ENCODE results near the gene SH3PXD2A.
A peak's percentile ranks its signal among the peaks of the same experiment; 100 is the strongest.

The SH3PXD2A gene

GRCh38 chr10:103584216-103585010, 271.0 kb downstream of the SH3PXD2A start:
- Histone ChIP-seq H3K4ac (ENCODE audit: low read depth, low read length) (no peak overlapping the region), H3K79me2 (ENCODE audit: control insufficient read depth, insufficient read depth, low read length, poor library complexity) (no peaks in the 10 kb centered on the region), H3K4me1 (ENCODE audit: control insufficient read depth in 1 of 2, insufficient read depth in 2 of 2, low read length in 2 of 2) (no peaks in the 10 kb centered on the region), H3K23ac (ENCODE audit: low read length) (no peak overlapping the region), H4K91ac (ENCODE audit: low read depth, low read length) (no peak overlapping the region), H3K27me3 (ENCODE audit: insufficient read depth, low read length) (no peaks in the 10 kb centered on the region), H3K9ac (ENCODE audit: low read length) (no peak overlapping the region), H3K4me2 (ENCODE audit: low read length) (no peak overlapping the region), H4K8ac (ENCODE audit: low read depth, low read length) (no peak overlapping the region), H3K79me1 (ENCODE audit: low read length) (no peaks in the 10 kb centered on the region), H2BK12ac (ENCODE audit: low read length) (no peak overlapping the region), H3K18ac (ENCODE audit: low read length) (no peak overlapping the region), H2BK5ac (ENCODE audit: low read depth, low read length, poor library complexity) (no peak overlapping the region), H2AK5ac (ENCODE audit: low read length) (no peak overlapping the region), H2AFZ (ENCODE audit: insufficient read depth, low read length, poor library complexity) (no peak overlapping the region), H4K12ac (ENCODE audit: low read depth, low read length) (no peak overlapping the region), H3K36me3 (ENCODE audit: control insufficient read depth in 1 of 2, insufficient read depth in 2 of 2, low read length in 2 of 2) (peaks cover 2 to 6% of the 10 kb centered on the region in 2 experiments), H2BK120ac (ENCODE audit: insufficient read depth, low read length, poor library complexity) (no peak overlapping the region), H3K4me3 (ENCODE audit: low read depth, low read length) (no peak overlapping the region), H3K9me3 (ENCODE audit: insufficient read depth, low read depth, low read length) (peaks cover 2% of the 10 kb centered on the region), H3K14ac (ENCODE audit: low read length) (no peak overlapping the region), H3K27ac (ENCODE audit: low read depth, low read length) (no peak overlapping the region)
- peak in 1 of 2 donors; percentile 53 for DNase-seq
- WGBS (ENCODE audit: extremely low coverage, insufficient coverage, insufficient read length) = no CpG with 5 or more reads among the region's 111 CpGs

- Histone ChIP-seq H4K8ac (ENCODE audit: low read depth, low read length) (no peak overlapping the region), H3K4ac (ENCODE audit: low read depth, low read length) (no peak overlapping the region), H3K79me2 (ENCODE audit: control insufficient read depth, insufficient read depth, low read length, poor library complexity) (no peaks in the 10 kb centered on the region), H2AFZ (ENCODE audit: insufficient read depth, low read length, poor library complexity) (no peak overlapping the region), H3K79me1 (ENCODE audit: low read length) (no peaks in the 10 kb centered on the region), H3K27ac (ENCODE audit: low read depth, low read length) (no peak overlapping the region), H3K14ac (ENCODE audit: low read length) (no peak overlapping the region), H2BK12ac (ENCODE audit: low read length) (no peak overlapping the region), H2BK120ac (ENCODE audit: insufficient read depth, low read length, poor library complexity) (no peak overlapping the region), H3K27me3 (ENCODE audit: insufficient read depth, low read length) (no peaks in the 10 kb centered on the region), H3K4me1 (ENCODE audit: control insufficient read depth in 1 of 2, insufficient read depth in 2 of 2, low read length in 2 of 2) (no peaks in the 10 kb centered on the region), H3K9me3 (ENCODE audit: insufficient read depth, low read depth, low read length) (no peaks in the 10 kb centered on the region), H3K9ac (ENCODE audit: low read length) (no peak overlapping the region), H3K18ac (ENCODE audit: low read length) (no peak overlapping the region), H3K4me3 (ENCODE audit: low read depth, low read length) (no peak overlapping the region), H2BK5ac (ENCODE audit: low read depth, low read length, poor library complexity) (no peak overlapping the region), H3K23ac (ENCODE audit: low read length) (no peak overlapping the region), H4K91ac (ENCODE audit: low read depth, low read length) (no peak overlapping the region), H4K12ac (ENCODE audit: low read depth, low read length) (no peak overlapping the region), H2AK5ac (ENCODE audit: low read length) (no peak overlapping the region), H3K36me3 (ENCODE audit: control insufficient read depth in 1 of 2, insufficient read depth in 2 of 2, low read length in 2 of 2) (peaks cover 2 to 5% of the 10 kb centered on the region in 2 experiments), H3K4me2 (ENCODE audit: low read length) (no peak overlapping the region)
- DNase-seq = no peak
- no CpG with 5 or more reads among the region's 8 CpGs for WGBS (ENCODE audit: extremely low coverage, insufficient coverage, insufficient read length)
Observed at GRCh38 chr10:103583871-103584215, 271.5 kb downstream of the SH3PXD2A start.

- Histone ChIP-seq H3K79me2 (ENCODE audit: control insufficient read depth, insufficient read depth, low read length, poor library complexity) (no peaks in the 10 kb centered on the region), H4K91ac (ENCODE audit: low read depth, low read length) (no peak overlapping the region), H2BK12ac (ENCODE audit: low read length) (no peak overlapping the region), H4K8ac (ENCODE audit: low read depth, low read length) (no peak overlapping the region), H3K4me3 (ENCODE audit: low read depth, low read length) (no peak overlapping the region), H3K36me3 (ENCODE audit: control insufficient read depth in 1 of 2, insufficient read depth in 2 of 2, low read length in 2 of 2) (peaks cover 2 to 7% of the 10 kb centered on the region in 2 experiments), H3K23ac (ENCODE audit: low read length) (no peak overlapping the region), H2BK120ac (ENCODE audit: insufficient read depth, low read length, poor library complexity) (no peak overlapping the region), H3K4ac (ENCODE audit: low read depth, low read length) (no peak overlapping the region), H3K4me2 (ENCODE audit: low read length) (no peak overlapping the region), H4K12ac (ENCODE audit: low read depth, low read length) (no peak overlapping the region), H3K27ac (ENCODE audit: low read depth, low read length) (no peak overlapping the region), H2AK5ac (ENCODE audit: low read length) (no peak overlapping the region), H3K79me1 (ENCODE audit: low read length) (no peaks in the 10 kb centered on the region), H2AFZ (ENCODE audit: insufficient read depth, low read length, poor library complexity) (no peak overlapping the region), H3K4me1 (ENCODE audit: control insufficient read depth in 1 of 2, insufficient read depth in 2 of 2, low read length in 2 of 2) (no peaks in the 10 kb centered on the region), H3K18ac (ENCODE audit: low read length) (no peak overlapping the region), H3K9ac (ENCODE audit: low read length) (no peak overlapping the region), H3K9me3 (ENCODE audit: insufficient read depth, low read depth, low read length) (no peaks in the 10 kb centered on the region), H2BK5ac (ENCODE audit: low read depth, low read length, poor library complexity) (no peak overlapping the region), H3K14ac (ENCODE audit: low read length) (no peak overlapping the region), H3K27me3 (ENCODE audit: insufficient read depth, low read length) (no peaks in the 10 kb centered on the region)
- DNase-seq = peak; percentile 27 to 63
- no CpG with 5 or more reads among the region's 13 CpGs for WGBS (ENCODE audit: extremely low coverage, insufficient coverage, insufficient read length)
Observed at GRCh38 chr10:103582331-103583123, 272.8 kb downstream of the SH3PXD2A start.

- H3K4me2 ChIP-seq (ENCODE audit: low read length) = no peak overlapping the region
- no peaks in the 10 kb centered on the region for H3K9me3 ChIP-seq (ENCODE audit: insufficient read depth, low read depth, low read length)
- no peak overlapping the region for H4K8ac ChIP-seq (ENCODE audit: low read depth, low read length)
- no peak overlapping the region for H2BK120ac ChIP-seq (ENCODE audit: insufficient read depth, low read length, poor library complexity)
- no peak overlapping the region for H3K4ac ChIP-seq (ENCODE audit: low read depth, low read length)
- no peak overlapping the region for H3K23ac ChIP-seq (ENCODE audit: low read length)
- H2BK5ac ChIP-seq (ENCODE audit: low read depth, low read length, poor library complexity) = no peak overlapping the region
- no peak overlapping the region for H2AK5ac ChIP-seq (ENCODE audit: low read length)
- H4K91ac ChIP-seq (ENCODE audit: low read depth, low read length) = no peak overlapping the region
- DNase-seq = no peak
- no peak overlapping the region for H3K14ac ChIP-seq (ENCODE audit: low read length)
- H3K4me3 ChIP-seq (ENCODE audit: low read depth, low read length) = no peak overlapping the region
- no peak overlapping the region for H3K9ac ChIP-seq (ENCODE audit: low read length)
- H3K4me1 ChIP-seq (ENCODE audit: control insufficient read depth in 1 of 2, insufficient read depth in 2 of 2, low read length in 2 of 2) = no peaks in the 10 kb centered on the region
- H3K27me3 ChIP-seq (ENCODE audit: insufficient read depth, low read length) = no peaks in the 10 kb centered on the region
- no peaks in the 10 kb centered on the region for H3K79me1 ChIP-seq (ENCODE audit: low read length)
- no peaks in the 10 kb centered on the region for H3K79me2 ChIP-seq (ENCODE audit: control insufficient read depth, insufficient read depth, low read length, poor library complexity)
- no peak overlapping the region for H2AFZ ChIP-seq (ENCODE audit: insufficient read depth, low read length, poor library complexity)
- H3K36me3 ChIP-seq (ENCODE audit: control insufficient read depth in 1 of 2, insufficient read depth in 2 of 2, low read length in 2 of 2) = peaks cover 2 to 7% of the 10 kb centered on the region in 2 experiments
- H3K18ac ChIP-seq (ENCODE audit: low read length) = no peak overlapping the region
- H2BK12ac ChIP-seq (ENCODE audit: low read length) = no peak overlapping the region
- no peak overlapping the region for H3K27ac ChIP-seq (ENCODE audit: low read depth, low read length)
- H4K12ac ChIP-seq (ENCODE audit: low read depth, low read length) = no peak overlapping the region
Observed at GRCh38 chr10:103581499-103581898, 273.9 kb downstream of the SH3PXD2A start.

Data from trophoblast cell (in vitro differentiated cells and primary cell).